HG02981 (cell line): Measurements from ENCODE around the gene SLC8B1.

Source experiments
- ATAC-seq: cut with Tn5 transposase; IDR thresholded peaks from one replicate; pipeline ENCODE4 v1.9.1; 2021; ENCODE audit warnings: mild to moderate bottlenecking, moderate library complexity; ENCODE audit not compliant: unreplicated experiment

Gene SLC8B1

DNA sequence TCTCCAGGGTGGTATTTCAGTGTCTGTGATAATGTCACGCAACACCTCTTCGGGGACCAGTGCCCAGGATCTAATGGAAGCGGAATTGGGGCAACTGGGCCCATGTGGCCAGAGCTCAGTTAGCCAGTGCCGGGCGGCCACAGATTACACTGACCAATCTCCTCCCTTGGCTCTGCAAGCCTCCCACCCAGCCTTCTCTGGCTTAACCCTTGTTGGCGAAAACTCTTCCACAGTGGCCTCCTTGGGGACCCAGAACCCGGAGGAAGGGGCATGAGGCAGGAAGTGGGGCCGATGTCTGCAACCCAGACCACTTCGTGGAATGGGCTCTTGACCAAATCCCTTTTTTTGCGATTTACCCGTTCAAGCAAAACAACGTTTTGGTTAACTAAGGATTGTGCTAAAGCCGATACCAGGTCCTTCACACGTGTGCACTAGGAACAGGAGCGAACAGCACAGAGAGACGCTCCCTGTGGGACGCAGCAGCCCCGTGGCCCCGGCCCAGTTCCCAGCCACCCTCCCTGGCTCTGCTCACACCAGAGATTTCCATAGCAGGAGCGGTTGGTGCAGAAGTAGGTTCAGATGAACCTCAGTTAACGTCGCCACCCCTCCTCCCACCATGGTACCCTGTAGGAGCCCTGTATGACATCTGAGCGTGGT is 38.2 kb downstream of the SLC8B1 start:
- no peak for ATAC-seq

DNA sequence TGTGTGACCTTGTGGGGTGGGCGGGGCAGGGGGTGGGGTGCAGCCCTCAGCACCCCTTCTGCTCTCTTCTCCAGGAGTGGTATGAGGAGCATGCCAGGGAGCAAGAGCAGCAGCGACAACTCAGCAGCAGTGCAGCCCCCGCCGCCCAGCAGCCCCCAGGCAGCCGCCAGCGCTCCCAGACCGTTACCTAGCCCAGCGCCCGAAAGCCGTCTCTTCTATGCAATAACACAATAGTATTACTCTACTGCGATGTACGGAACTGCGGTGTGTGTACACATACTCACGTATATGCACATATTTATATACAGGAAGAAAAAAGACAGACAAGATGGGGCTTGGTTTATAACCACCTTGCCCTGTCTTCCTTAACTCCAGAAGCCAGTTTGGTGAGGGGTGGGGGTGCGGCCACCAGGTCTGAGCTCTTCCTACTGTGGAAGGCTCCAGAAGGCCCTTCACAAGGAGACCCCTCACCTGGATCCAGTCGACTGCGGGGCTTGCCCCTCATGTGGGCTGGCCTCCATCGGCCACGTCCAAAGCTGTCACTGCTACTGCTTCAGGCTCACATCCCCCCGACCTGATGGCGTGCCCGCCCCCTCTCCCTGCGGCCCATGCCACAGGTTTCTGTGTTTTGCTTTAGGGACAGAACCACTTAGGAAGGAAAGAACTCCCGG is 38.9 kb downstream of the SLC8B1 start:
- ATAC-seq, result no peak

DNA sequence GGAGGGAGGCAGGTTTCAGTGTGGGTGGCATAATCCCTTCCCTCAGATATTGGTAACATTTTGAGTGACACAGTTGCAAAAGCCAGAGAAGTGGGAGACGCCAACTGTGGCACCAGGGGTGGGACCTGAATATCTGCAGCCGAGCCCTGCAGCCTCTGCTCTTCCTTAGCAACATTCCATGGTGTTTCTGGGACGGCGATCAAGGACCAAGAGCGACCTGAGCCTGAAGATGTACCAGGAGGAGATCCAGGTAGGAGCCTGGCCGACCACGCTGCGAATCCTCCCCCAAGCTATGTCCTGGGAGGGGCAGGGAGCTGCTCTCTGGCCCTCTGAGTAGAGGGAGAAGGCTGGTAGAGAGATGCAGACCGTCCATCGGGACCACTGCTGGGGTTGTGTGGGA is 41.8 kb downstream of the SLC8B1 start:
- ATAC-seq, result no peak

DNA sequence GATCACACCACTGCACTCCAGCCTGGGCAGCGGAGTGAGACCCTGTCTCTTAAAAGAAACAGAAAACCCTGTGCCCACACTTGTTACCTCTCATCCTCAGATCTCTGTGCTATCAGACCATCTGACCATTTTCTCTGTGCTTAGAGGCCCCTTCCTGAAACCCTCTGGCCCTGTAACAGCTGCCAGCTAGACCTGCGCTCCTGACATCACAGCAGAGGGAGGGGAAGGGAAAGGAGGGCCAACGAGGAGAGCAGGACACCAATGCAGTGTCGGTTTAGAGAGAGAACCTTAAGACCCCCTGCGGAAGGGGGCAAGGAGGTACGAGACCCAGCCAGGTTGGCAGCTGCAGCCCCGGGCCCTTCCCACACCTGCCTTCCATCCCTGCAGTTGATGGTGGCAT is 42.4 kb downstream of the SLC8B1 start:
- no peak for ATAC-seq

DNA sequence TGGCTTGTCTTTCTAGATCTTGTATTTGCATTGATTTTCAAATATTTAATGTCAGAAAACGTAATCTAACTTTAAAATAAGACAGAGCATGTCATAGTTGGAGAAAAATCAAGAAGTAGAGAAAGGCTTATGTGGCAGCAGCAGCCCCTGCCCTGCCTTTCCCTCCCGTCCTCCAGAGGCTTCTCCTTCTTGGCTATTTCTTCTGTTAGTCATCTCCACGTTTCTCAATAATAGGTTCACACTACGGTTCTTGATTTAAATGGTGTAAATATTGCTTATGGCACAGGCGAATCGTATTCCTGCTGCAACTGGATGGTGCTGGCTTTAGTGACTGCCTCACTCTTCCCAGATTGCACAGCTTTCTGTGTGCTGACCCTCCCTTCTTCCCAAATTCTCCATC is 42.8 kb downstream of the SLC8B1 start:
- no peak for ATAC-seq

DNA sequence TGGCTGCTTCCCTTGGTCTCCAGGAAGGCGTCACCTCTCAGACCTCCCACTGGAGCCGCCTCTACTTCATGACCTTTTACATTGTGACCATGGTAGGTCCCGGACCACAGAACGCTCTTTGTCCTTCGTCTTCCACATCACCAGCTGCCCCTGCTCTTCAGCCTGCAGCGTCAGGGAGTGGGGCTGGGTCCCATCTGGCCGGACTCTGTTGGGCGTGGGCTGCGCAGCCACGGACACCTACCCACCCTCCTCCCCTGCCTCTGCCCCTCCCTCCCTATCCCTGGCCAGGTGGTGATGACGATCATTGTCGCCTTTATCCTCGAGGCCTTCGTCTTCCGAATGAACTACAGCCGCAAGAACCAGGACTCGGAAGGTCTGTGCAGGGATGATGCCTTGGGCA is 43.3 kb downstream of the SLC8B1 start:
- ATAC-seq, result no peak

DNA sequence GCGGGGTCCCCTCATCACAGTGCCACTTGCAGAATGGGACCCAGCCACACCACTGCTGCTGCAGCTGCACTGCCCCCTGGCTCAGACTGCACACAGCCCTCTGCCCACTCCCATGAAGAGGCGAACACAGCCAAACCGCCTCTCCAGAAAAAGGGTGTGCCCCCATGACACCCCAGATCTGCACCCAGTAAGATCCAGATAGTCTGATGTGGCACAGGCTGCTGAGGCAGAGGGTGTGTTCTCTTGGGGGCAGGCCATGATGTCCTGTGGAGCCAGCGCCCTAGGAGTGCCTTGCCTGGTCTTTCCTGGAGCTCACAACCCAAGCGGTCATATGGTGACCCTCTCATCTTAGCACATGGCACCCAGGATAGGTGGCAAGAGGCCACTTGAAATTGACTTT is 44.4 kb downstream of the SLC8B1 start:
- no peak for ATAC-seq

DNA sequence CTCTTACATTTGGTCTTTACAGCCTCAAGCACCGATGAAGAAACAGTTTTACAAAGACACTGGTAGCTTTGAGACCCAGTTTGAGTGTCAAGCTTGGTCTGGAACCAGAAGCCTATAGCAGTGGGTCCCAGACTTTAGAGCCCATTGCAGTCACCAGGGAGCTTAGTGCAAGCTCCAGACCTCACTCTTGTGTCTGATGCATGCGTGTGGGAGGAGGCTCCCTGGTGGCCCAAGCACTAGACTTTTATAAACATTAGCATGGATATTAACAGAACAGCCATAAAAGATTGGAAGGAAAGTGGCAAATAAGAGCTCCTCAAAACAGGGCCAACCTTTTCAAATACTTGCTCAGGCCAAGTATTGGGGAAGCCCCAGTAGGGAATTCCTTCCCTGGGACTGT is 45.5 kb downstream of the SLC8B1 start:
- no peak for ATAC-seq

DNA sequence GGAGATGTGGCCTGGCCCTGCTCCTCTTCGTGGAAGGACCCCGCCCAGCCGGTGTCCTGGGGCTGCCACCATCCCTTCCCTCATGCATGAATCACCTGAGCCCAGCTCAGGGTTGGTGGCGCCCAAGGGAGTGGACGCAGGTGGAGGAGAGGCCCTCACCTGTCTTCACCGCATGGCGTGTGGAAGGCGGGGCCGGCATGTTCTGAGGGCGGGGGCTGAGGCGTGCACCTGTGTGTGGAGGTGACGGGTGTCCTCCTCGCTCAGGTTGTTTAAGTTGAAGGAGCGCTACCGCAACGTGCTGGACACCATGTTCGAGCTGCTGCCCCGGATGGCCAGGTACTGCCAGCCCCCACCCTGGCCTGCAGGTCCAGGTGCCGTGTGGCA is 47.0 kb downstream of the SLC8B1 start:
- ATAC-seq, result no peak

DNA sequence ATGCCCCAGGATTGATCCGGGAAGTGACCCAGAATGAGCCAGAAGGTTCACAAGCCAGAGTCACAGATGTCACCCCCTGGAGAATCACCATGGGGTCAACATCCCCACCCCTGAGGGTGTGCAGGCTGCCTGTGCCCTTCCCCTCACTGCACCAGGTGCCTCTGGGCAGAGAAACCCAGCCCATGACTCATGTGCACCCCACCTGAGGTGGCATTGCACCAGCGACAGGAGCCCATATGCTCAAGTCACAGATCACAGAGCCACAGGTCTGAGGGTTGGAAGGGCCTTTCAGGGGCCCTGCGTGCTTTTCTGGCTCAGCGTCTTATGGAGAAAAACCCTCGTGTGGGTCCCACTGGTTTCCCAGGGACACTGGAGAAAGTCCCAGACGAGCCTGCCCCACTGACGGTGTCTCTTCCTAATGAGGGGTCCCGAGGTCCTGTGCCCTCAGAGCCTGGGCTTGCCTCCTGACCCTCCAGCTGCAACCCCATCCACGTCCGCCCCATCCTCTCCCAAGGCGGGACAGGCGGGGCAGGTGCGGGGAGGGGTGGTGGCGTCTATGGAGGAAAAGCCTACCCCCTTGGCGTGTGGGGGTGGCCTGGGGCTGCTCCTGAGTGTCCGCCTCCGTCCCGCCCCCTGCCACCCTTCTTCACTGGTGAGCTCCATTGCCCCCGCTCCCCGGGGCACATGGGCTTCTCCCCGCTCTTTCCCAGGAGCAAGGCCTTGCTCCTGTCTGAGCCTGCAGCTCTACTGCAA is 47.6 kb downstream of the SLC8B1 start:
- ATAC-seq, result no peak

DNA sequence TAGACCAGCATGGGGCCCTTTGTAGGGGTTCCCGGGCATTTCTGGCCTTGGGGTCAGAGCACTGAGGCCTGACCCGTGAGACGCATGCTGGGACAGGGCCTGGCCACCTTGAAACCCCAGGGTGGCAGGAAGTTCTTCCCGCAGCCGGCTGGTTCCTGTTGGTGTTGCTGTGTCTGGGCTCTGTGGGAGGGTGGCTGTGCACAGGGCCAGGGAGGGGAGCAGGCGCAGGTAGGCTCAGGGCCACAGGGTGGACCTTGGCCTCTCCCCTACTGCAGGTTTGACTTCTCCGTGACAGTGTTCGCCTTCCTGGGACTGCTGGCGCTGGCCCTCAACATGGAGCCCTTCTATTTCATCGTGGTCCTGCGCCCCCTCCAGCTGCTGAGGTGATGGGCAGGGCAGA is 48.2 kb downstream of the SLC8B1 start:
- no peak for ATAC-seq

DNA sequence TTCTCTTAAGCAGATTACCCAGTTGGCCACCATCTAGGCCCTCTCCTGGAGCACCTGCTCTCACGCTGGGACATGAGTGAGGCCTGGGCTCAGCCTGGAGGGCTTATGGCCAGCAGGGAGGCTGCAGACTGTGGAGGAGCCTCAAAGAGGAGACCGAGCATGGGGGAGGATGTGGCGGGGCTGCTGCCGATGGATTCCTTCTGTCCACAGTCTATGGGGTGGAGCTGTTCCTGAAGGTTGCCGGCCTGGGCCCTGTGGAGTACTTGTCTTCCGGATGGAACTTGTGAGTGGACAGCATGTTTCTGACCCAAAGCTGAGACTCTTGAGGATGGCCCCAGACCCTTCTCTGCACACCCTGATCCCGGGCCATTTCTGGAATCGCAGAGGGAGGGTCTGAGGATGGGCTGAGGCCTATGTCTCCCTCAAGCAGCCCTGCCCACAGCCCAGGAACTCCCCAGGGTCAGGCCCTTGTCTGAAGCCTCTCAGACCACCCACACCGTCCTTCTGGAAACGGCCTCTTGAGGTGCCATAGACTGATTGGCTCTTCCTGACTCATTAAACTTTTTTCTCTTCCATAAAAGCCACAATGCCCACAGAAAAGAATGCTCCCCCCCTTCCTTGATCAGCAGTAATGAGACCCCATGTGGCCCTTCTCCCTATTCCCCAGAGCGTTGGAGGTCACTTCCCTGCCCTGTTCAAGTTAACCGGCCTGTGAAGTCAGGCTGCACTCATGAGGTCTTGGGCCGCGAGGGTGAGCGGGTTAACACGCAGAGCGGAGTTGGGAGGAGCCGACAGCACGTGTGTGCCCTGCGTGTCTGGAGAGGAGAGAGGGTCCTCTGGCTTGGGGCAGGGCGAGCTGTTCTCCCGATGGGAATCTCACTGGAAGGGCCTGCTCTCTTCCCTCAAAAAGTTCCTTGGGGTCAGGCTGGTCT is 49.0 kb downstream of the SLC8B1 start:
- no peak for ATAC-seq

DNA sequence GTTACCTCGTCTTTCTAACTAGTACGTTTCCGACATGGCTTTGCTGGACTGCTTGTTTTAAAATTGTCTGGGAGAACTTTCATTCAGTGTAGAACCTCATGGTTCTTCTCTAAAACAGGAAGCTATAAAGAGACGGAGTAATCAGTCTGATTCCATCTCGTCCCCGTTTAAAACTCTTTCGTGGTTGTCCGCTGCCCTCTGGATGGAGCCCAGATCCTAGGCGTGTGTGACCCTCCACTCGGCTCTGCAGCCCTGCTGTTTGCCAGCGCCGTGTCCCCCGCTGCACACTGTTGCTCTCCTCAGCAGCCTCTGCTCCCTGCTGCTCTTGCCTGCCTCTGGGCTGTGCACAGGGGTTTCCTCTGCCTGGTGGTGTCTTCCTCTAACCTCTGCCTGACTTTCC is 50.2 kb downstream of the SLC8B1 start:
- no peak for ATAC-seq

DNA sequence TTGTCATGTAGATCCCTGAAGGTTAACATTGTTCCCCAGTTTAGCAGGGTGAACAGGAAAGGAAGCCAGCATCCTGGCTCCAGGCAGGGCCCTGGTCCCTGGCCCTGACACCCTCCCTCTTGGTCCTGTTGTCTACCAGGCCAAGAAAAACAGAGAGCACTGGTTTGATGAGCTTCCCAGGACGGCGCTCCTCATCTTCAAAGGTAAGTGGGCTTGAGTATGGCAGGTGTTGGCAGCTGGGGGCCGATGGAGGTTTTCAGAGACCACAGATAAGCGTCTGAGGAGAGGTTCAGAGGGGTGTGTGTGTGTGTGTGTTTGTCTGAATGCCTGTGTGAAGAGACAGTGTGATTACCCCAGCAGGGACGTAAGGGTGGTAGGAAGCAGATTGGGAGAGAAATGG is 56.3 kb downstream of the SLC8B1 start:
- ATAC-seq, result no peak

DNA sequence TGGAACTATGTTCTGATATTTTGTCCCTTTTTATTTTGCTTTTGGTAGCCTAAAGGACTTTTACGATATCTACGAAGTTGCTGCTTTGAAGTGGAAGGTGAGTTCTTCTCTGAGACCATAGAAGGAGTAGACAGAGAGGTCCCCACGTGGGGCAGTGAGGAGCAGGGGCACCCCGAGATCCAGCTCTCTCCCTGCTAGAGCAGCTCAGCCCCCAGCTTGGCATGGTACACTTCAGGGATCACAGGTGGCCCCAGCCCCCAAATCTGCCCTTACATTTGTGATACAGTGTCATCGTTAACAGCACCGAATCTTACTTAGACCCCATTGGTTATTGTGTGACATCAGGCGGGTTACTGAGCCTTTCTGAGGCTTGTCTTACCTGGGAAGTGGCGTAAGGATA is 56.8 kb downstream of the SLC8B1 start:
- ATAC-seq, result no peak

DNA sequence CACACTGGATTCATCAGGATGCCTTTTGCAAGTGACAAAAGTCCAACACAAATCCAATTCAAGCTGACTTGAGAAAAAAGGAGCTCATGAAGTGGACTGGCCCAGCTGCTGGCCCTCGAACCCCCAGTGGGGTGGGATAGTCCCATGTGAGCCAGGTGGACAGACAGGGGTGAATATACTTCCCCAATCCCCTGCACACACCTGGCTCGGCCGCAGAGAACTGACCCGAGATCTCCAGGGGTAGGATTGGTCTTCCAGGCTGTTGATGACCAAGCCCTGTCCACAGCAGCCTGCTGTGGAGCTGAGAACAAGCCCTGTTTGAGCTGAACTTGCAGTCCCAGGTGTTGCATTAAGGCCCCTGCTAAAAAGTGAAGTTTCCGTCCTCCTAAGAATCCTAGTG is 57.4 kb downstream of the SLC8B1 start:
- no peak for ATAC-seq

DNA sequence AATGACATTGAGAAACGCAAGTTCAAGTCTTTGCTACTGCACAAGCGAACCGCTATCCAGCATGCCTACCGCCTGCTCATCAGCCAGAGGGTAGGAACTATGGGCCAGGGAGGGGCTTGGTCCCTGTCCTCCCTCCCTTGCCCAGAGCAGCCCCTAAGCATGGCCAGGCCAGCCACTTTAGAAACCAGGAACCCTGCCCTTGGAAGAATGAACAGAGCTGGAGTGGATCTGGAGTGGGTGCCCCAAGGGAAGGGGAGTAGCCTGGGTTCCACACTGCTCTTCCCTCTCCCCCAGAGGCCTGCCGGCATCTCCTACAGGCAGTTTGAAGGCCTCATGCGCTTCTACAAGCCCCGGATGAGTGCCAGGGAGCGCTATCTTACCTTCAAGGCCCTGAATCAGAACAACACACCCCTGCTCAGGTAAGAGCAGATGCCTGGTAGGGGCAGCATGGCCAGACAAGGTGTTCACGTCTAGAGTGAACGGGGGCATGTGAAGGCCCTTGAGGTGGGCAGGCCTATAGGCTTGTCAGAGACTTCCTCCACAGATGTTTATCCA is 57.9 kb downstream of the SLC8B1 start:
- ATAC-seq, result no peak

DNA sequence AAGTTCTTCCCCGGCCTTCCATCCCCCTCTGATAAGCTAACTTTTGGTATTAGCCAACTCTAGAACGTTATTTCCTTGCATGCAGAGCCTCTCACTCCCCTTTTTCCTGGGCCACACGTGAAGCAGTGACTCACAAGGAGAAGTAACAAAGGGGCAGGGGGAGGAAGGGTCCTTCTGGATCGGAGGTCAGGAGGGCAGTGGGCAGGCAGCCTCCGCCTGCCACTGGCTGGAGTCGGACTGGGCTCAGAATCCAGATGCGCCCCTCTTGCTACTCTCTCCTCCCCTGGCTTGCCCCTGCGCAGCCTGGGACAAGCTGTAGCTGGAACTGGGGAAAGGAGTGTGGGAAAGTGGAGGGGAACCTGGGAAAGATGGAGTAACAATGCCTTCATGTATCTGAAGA is 58.6 kb downstream of the SLC8B1 start:
- ATAC-seq, result no peak

DNA sequence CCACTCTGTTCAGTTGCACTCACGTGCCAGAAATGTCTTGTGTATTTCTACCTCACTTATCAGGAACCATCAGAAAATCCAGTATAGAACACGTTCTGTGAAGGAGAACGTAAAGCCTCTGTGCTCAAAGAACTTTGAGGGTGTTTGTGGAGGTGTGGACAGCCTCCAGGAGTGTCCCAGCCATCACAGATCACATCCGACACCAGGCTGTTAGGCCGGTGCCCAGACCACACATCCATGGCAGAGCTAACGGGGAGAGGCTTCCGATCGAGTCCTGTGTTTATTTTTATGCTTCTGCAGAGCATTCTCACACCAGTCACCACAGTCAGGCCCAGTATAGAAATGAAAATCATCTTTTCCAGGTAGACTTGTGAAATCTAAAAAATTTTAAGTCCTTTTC is 60.1 kb downstream of the SLC8B1 start:
- no peak for ATAC-seq

DNA sequence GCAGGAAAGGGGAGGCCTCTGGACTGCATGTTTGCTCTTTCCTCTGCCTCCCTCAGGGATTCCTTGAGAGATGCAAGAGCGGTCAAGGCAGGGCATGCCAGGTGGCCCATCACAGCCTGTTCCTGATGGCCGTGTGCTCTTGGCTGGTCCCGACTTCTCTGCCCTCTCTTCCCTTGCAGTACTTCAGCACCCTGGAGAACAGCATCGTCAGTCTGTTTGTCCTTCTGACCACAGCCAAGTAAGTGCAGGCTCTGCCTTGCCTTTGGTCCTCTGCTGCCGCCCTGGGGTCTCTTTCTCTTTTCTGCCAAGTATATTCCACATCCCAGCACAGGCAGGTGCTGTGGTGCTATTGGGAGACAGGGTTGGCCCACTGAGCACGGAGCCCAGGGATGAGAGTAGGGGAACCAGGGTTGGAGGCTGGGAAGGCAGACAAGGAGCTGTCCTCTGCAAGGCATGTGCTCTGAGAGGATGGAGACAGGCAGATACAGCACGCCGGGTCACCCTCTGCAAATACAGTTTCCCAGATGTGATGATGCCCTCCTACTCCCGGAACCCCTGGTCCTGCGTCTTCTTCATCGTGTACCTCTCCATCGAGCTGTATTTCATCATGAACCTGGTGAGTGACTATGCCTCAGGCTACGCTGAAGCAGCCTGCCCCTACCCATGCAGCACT is 61.7 kb downstream of the SLC8B1 start:
- no peak for ATAC-seq
